Hematopoietic multipotent progenitor cell treated with erythropoietin and hydrocortisone succinate and interleukin-3 and kit ligand, for 17 days (in vitro differentiated cells): ENCODE data around the gene IL31RA.
"Not testable (repeated sequence)": the region's sequence is repeated elsewhere in the genome, so short reads cannot be mapped to it uniquely, and the experiment has no call there.

Source experiments
- DNase-seq: peaks from one replicate; pipeline ENCODE4 v3.0.0-alpha.2; 2015; ENCODE audit warnings: low spot score

The IL31RA gene

GRCh38 chr5:55925712-55926111 is 74.6 kb downstream of the IL31RA start:
- no peak for DNase-seq

GRCh38 chr5:55926476-55926875 is 75.3 kb downstream of the IL31RA start:
- DNase-seq, result no peak

GRCh38 chr5:55927861-55928655 is 76.9 kb downstream of the IL31RA start:
- DNase-seq, result no peak

- no peak for DNase-seq
These were observed 78.1 kb downstream of the IL31RA start for GRCh38 chr5:55929020-55929799.

GRCh38 chr5:55932700-55933099 is 81.5 kb downstream of the IL31RA start:
- DNase-seq, result no peak

GRCh38 chr5:55933377-55934114 is 82.4 kb downstream of the IL31RA start:
- no peak for DNase-seq

- DNase-seq, result no peak
These were observed 83.0 kb downstream of the IL31RA start for GRCh38 chr5:55934115-55934613.

- DNase-seq, result no peak
These were observed 83.6 kb downstream of the IL31RA start for GRCh38 chr5:55934720-55935119.

GRCh38 chr5:55935371-55935770 is 84.2 kb downstream of the IL31RA start:
- DNase-seq, result no peak

GRCh38 chr5:55936100-55936693 is 85.0 kb downstream of the IL31RA start:
- peak; percentile 85 for DNase-seq

GRCh38 chr5:55937598-55937997 is 86.4 kb downstream of the IL31RA start:
- DNase-seq, result not testable (repeated sequence)

GRCh38 chr5:55941154-55941553 is 90.0 kb downstream of the IL31RA start:
- DNase-seq, result not testable (repeated sequence)

- no peak for DNase-seq
These were observed 108.1 kb downstream of the IL31RA start for GRCh38 chr5:55959208-55959607.

GRCh38 chr5:55960779-55961178 is 109.6 kb downstream of the IL31RA start:
- DNase-seq, result no peak

GRCh38 chr5:55965525-55965924 is 114.4 kb downstream of the IL31RA start:
- no peak for DNase-seq

GRCh38 chr5:55966284-55966683 is 115.1 kb downstream of the IL31RA start:
- no peak for DNase-seq

GRCh38 chr5:55969956-55970355 is 118.8 kb downstream of the IL31RA start:
- DNase-seq, result no peak
